Panc1 (cell line): ENCODE measurements around the gene FXYD4. TPM values are rescaled to one million over a fixed set of nuclear protein-coding genes. Genes with fewer than 3 reads are reported as not detected.
A peak's percentile ranks its signal among the peaks of the same experiment; 100 is the strongest.

Experiments
- ATAC-seq: fragments of 200-7000 bp; cut with Tn5 transposase; 2 replicates; pipeline ENCODE4 v1.9.1; 2020; ENCODE audit warnings: mild to moderate bottlenecking, moderate library complexity
- BruUV-seq: library from RNA; stranded (reverse); fragments of 400-500 nt; replicated peaks from 2 replicates; lab custom pipeline; 2021; lab: Mats Ljungman, UMichigan
- CTCF ChIA-PET: fragments of 300-600 bp; sonication (Branson Sonifier 250); formaldehyde crosslinking; loops from one replicate; lab custom pipeline; 2022; ENCODE audit warnings: antibody characterized with exemption; lab: Charles Lee
- POLR2A ChIA-PET: fragments of 300-600 bp; sonication (Branson Sonifier 250); formaldehyde crosslinking; loops from one replicate; lab custom pipeline; 2022; ENCODE audit warnings: antibody characterized with exemption; lab: Charles Lee
- DNase-seq: peaks from one replicate; pipeline ENCODE4 v3.0.0-alpha.2; 2010; ENCODE audit warnings: low read depth, low spot score
- H3K27ac ChIP-seq: 2 replicates; pipeline ENCODE4 v1.5.1; 2011; ENCODE audit warnings: mild to moderate bottlenecking, low read length, inconsistent platforms
- H3K27me3 ChIP-seq: fragments of 200-500 bp; sonication (Bioruptor generic); 2 replicates; pipeline ENCODE4 v1.6.0; 2014; ENCODE audit warnings: low read length, inconsistent platforms; ENCODE audit not compliant: control insufficient read depth, insufficient read depth
- H3K36me3 ChIP-seq: fragments of 200-500 bp; sonication (Bioruptor generic); 2 replicates; pipeline ENCODE4 v1.5.1; 2014; ENCODE audit warnings: inconsistent platforms, mild to moderate bottlenecking, low read length, moderate library complexity; ENCODE audit not compliant: control insufficient read depth, insufficient read depth
- H3K4me1 ChIP-seq: 2 replicates; pipeline ENCODE4 v1.5.1; 2011; ENCODE audit warnings: inconsistent platforms, mild to moderate bottlenecking, low read length, moderate library complexity; ENCODE audit not compliant: control insufficient read depth, insufficient read depth
- H3K4me3 ChIP-seq, 2 experiments: 2 replicates each; pipeline ENCODE4 v1.5.1; 2011 to 2012; ENCODE audit warnings: low read depth in 2 of 2, low read length in 2 of 2, mild to moderate bottlenecking in 2 of 2, inconsistent platforms in 1 of 2, moderate library complexity in 1 of 2
- H3K9me3 ChIP-seq: fragments of 200-500 bp; sonication (Bioruptor generic); 2 replicates; pipeline ENCODE4 v1.5.1; 2014; ENCODE audit warnings: low read depth, mild to moderate bottlenecking, inconsistent platforms, low read length, moderate library complexity; ENCODE audit not compliant: control insufficient read depth, insufficient read depth
- POLR2AphosphoS5 ChIP-seq: IDR thresholded peaks from 2 replicates; pipeline ENCODE4 v1.6.1; 2012; ENCODE audit warnings: mild to moderate bottlenecking, low read depth, low read length, moderate library complexity
- SIN3A ChIP-seq: IDR thresholded peaks from 2 replicates; pipeline ENCODE4 v1.6.1; 2012; ENCODE audit warnings: low read depth, mild to moderate bottlenecking, low read length, moderate library complexity, borderline replicate concordance; ENCODE audit not compliant: insufficient read depth
- TCF7L2 ChIP-seq: IDR thresholded peaks from 2 replicates; pipeline ENCODE4 v1.6.1; 2011; ENCODE audit warnings: mild to moderate bottlenecking, low read depth, low read length, inconsistent platforms
- in situ Hi-C: cut with HindIII; loops from 2 replicates; pipeline ENCODE4 v1.10.0; 2016; ENCODE audit warnings: low sequenced_read_pairs, low pct_unique_long_range_greater_than_20kb
- intact Hi-C: fragments of 100-400 bp; cut with micrococcal nuclease; formaldehyde crosslinking; loops from one replicate; pipeline ENCODE4 v1.10.0; 2022; ENCODE audit not compliant: unreplicated experiment
- total RNA-seq: library from RNA; stranded (reverse); gene quantifications from one replicate; pipeline ENCODE4 v1.2.1, GENCODE V29; 2021; ENCODE audit not compliant: unreplicated experiment
- TF ChIP-seq, protein P1 (sequence below): fragments of 450-650 bp; IDR thresholded peaks from 2 replicates; pipeline ENCODE4 v1.5.1; 2017; ENCODE audit warnings: mild to moderate bottlenecking
- TF ChIP-seq, protein P2 (sequence below), 2 experiments: IDR thresholded peaks; 2 replicates each; pipeline ENCODE4 v1.6.1; 2011 to 2012; ENCODE audit warnings: low read depth in 2 of 2, control low read depth in 1 of 2, low read length in 1 of 2, mild to moderate bottlenecking in 1 of 2, moderate library complexity in 1 of 2; ENCODE audit not compliant: insufficient read depth in 1 of 2

The FXYD4 gene
- total RNA-seq, 1 experiment from 2014 or later = not detected

- CTCF ChIA-PET = interaction anchor here (0.6 to 0.7 kb wide), 2 partner anchors 11 to 92 kb away, joined by 3 to 4 read pairs; no protein-coding TSS in a partner anchor
- Histone ChIP-seq H3K27ac (no peak overlapping the region), H3K27me3 (no peaks in the 10 kb centered on the region), H3K4me1 (no peaks in the 10 kb centered on the region), H3K36me3 (no peaks in the 10 kb centered on the region), H3K9me3 (no peaks in the 10 kb centered on the region), H3K4me3 (no peak overlapping the region)
- TF ChIP-seq, protein P1, sequence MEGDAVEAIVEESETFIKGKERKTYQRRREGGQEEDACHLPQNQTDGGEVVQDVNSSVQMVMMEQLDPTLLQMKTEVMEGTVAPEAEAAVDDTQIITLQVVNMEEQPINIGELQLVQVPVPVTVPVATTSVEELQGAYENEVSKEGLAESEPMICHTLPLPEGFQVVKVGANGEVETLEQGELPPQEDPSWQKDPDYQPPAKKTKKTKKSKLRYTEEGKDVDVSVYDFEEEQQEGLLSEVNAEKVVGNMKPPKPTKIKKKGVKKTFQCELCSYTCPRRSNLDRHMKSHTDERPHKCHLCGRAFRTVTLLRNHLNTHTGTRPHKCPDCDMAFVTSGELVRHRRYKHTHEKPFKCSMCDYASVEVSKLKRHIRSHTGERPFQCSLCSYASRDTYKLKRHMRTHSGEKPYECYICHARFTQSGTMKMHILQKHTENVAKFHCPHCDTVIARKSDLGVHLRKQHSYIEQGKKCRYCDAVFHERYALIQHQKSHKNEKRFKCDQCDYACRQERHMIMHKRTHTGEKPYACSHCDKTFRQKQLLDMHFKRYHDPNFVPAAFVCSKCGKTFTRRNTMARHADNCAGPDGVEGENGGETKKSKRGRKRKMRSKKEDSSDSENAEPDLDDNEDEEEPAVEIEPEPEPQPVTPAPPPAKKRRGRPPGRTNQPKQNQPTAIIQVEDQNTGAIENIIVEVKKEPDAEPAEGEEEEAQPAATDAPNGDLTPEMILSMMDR = no peak
- in situ Hi-C loops (no loop called here), intact Hi-C loops (no loop called here)
- POLR2A ChIA-PET = no interaction called here
- DNase-seq = no peak
- 0 out of 2 replicates have a peak, but pooled peaks have one; percentile 12 for ATAC-seq
- no TSS peak for BruUV-seq
Observed at GRCh38 chr10:43370671-43371215, 693 bp upstream of the FXYD4 start.

DNA sequence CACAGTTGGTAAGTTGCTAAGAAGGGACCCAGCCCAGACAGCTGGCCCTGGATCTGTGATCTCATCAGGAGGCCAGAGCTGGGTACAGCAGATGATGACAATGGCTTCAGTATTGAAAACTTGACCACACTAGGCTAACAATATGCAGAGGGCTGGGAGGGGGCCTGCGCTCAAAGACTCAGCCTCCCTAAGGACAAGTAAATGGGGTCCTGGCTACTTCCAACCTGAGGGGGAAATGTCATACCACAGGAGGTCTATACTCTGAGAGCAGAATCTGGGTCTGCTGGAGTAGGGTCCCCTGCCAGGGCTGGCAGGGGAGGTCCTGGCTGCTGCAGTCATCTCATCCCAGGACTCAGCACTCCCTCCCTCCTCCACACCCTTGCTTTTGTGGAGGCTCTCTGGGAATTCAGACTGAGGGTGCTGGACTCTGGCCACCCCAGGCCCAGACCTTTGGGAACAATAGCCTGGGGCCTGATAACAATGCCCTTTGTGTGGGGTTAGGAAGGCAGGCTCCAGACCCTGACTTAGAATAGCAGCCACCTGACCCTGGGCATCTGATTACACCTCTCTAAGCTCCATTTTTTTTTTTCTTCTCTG is 1.4 kb downstream of the FXYD4 start:
- Histone ChIP-seq H3K4me1 (no peaks in the 10 kb centered on the region), H3K27me3 (no peaks in the 10 kb centered on the region), H3K4me3 (no peak overlapping the region), H3K36me3 (no peaks in the 10 kb centered on the region), H3K27ac (no peak overlapping the region), H3K9me3 (no peaks in the 10 kb centered on the region)
- CTCF ChIA-PET = interaction anchor here (0.7 kb wide), 1 partner anchor 298 kb away, joined by 3 read pairs; no protein-coding TSS in a partner anchor
- DNase-seq = no peak
- no peak for ATAC-seq
- TF ChIP-seq POLR2AphosphoS5 = no peak
- TF ChIP-seq, protein P1 = no peak
- TF ChIP-seq TCF7L2 = no peak
- TF ChIP-seq, protein P2, sequence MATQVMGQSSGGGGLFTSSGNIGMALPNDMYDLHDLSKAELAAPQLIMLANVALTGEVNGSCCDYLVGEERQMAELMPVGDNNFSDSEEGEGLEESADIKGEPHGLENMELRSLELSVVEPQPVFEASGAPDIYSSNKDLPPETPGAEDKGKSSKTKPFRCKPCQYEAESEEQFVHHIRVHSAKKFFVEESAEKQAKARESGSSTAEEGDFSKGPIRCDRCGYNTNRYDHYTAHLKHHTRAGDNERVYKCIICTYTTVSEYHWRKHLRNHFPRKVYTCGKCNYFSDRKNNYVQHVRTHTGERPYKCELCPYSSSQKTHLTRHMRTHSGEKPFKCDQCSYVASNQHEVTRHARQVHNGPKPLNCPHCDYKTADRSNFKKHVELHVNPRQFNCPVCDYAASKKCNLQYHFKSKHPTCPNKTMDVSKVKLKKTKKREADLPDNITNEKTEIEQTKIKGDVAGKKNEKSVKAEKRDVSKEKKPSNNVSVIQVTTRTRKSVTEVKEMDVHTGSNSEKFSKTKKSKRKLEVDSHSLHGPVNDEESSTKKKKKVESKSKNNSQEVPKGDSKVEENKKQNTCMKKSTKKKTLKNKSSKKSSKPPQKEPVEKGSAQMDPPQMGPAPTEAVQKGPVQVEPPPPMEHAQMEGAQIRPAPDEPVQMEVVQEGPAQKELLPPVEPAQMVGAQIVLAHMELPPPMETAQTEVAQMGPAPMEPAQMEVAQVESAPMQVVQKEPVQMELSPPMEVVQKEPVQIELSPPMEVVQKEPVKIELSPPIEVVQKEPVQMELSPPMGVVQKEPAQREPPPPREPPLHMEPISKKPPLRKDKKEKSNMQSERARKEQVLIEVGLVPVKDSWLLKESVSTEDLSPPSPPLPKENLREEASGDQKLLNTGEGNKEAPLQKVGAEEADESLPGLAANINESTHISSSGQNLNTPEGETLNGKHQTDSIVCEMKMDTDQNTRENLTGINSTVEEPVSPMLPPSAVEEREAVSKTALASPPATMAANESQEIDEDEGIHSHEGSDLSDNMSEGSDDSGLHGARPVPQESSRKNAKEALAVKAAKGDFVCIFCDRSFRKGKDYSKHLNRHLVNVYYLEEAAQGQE (IDR thresholded peaks at IDR 0.05; ENCODE audit: insufficient read depth in 1 of 2, low read depth in 2 of 2, low read length in 1 of 2) = no peak
- no peak for TF ChIP-seq SIN3A
- intact Hi-C loops (no loop called here), in situ Hi-C loops (no loop called here)
- POLR2A ChIA-PET = interaction anchor here (0.6 kb wide), 1 partner anchor 171 kb away, joined by 5 read pairs; no protein-coding TSS in a partner anchor
- BruUV-seq = no TSS peak
